ENCODE data around the gene RDH5. TPM values are rescaled to one million over a fixed set of nuclear protein-coding genes. Genes with fewer than 3 reads are reported as not detected.

The RDH5 gene
- total RNA-seq, 1 experiment from 2014 or later, result 5.8 TPM

DNA sequence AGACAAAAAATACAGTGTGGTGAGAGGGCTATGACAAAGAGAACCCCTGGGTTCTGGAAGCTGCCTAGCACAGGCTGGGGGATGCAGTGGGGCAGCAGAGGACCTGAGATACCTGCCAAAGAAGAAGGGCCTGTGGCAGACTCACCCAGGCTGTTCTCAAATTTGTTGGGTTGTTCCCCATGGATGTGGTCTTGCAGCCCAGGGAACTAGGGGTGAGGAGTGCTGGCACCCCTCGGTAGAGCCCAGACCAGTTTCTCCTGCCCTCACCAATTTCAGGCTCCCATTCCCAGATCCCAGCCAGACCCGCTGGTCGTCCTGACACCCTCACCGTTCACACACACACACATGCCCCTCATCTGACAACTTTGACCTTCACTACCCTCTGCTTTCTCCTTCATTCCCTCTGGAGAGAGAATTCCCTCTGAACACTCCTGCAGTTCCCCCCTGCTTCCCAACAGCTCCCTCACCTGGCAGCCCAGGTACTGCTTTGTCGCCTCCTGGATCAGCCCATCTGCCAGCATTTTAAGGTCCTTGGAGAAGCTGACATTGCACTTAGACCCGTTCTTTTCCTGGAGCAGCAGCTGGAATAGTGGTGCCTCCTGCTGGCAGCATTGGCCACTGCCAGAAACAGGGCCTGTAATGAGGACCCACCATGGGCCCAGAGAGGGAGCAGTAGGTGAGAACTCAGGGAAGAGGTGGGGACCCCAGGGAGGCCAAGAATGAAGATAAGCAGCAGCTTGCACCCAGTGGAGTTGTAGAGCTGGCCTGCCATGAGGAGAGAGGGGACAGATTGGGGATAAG is 16.8 kb downstream of the RDH5 start (continued):
- TF ChIP-seq, protein P1, sequence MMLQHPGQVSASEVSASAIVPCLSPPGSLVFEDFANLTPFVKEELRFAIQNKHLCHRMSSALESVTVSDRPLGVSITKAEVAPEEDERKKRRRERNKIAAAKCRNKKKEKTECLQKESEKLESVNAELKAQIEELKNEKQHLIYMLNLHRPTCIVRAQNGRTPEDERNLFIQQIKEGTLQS (CRISPR knock-in tag; conservative IDR thresholded peaks at IDR 0.05), result no peak
- TF ChIP-seq TEAD1 (CRISPR knock-in tag; IDR thresholded peaks at IDR 0.05) (no peak; the same call in 1 of the 2 replicates), ETV6 (CRISPR knock-in tag; IDR thresholded peaks at IDR 0.05) (0 out of 2 replicates have a peak, but pooled peaks have one; percentile 16), SP1 (CRISPR knock-in tag; conservative IDR thresholded peaks at IDR 0.05) (peak; percentile 59; the same call in 1 of the 2 replicates), ESRRA (CRISPR knock-in tag; IDR thresholded peaks at IDR 0.05; ENCODE audit: borderline replicate concordance) (peak; percentile 83; the same call in 1 of the 2 replicates)
- TF ChIP-seq, protein P2, sequence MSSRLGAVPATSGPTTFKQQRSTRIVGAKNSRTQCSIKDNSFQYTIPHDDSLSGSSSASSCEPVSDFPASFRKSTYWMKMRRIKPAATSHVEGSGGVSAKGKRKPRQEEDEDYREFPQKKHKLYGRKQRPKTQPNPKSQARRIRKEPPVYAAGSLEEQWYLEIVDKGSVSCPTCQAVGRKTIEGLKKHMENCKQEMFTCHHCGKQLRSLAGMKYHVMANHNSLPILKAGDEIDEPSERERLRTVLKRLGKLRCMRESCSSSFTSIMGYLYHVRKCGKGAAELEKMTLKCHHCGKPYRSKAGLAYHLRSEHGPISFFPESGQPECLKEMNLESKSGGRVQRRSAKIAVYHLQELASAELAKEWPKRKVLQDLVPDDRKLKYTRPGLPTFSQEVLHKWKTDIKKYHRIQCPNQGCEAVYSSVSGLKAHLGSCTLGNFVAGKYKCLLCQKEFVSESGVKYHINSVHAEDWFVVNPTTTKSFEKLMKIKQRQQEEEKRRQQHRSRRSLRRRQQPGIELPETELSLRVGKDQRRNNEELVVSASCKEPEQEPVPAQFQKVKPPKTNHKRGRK (CRISPR knock-in tag; IDR thresholded peaks at IDR 0.05; ENCODE audit: borderline replicate concordance), result no peak
- TF ChIP-seq, protein P3, sequence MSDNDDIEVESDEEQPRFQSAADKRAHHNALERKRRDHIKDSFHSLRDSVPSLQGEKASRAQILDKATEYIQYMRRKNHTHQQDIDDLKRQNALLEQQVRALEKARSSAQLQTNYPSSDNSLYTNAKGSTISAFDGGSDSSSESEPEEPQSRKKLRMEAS (CRISPR knock-in tag; IDR thresholded peaks at IDR 0.05), result 0 out of 2 replicates have a peak, but pooled peaks have one; percentile 42

DNA sequence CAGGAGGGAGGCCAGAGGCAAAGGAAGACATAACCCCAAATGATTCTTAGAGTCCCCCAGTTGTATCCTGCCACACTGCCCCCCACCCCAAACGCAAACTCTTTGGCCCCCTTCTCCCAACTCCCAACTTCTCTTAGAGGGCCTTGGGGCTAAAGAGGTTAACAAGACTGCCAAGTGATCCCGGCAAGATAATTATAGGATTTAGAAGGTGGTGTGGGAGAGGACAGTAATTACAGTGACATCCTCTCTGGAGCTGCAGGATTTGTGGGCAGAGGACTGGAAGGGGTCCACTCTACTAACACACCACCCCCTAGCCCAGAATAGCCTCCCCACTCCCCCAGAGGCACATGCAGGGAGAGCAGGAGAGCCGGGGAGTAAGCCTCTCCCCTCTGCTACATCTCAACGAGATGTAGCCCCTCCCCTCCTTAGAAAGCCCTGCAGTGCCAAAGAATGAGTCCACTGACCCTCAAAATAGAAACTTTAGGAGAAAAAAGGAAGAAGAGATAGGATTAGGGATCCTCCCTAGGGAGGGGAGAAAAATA is 17.5 kb downstream of the RDH5 start:
- ATAC-seq (peak; percentile 13), DNase-seq (ENCODE audit: low spot score) (no peak)
- no peaks in the 10 kb centered on the region for H3K36me3 Mint-ChIP-seq
- peak overlapping the region; percentile 81 for H3K4me3 Mint-ChIP-seq
- CTCF ChIA-PET, result interaction anchor here (0.6 to 3.8 kb wide), 69 partner anchors 8 to 390 kb away, joined by 3 to 160 read pairs (median 5); partner anchors contain the start of genes BLOC1S1, CD63, DGKA and DNAJC14
- H3K4me1 Mint-ChIP-seq, result peaks cover 31% of the 10 kb centered on the region
- POLR2A ChIA-PET, result interaction anchor here (0.9 to 2.7 kb wide), 6 partner anchors 9 to 92 kb away, joined by 3 to 16 read pairs (median 6); partner anchors contain the start of genes CD63, DNAJC14, ORMDL2 and SARNP
- H3K27ac Mint-ChIP-seq, result peak overlapping the region; percentile 86
- H3K9me3 Mint-ChIP-seq, result no peaks in the 10 kb centered on the region
- H3K27me3 Mint-ChIP-seq (ENCODE audit: low read depth), result peaks cover 2% of the 10 kb centered on the region; the same call in 1 of the 2 replicates
- TF ChIP-seq, protein P4, sequence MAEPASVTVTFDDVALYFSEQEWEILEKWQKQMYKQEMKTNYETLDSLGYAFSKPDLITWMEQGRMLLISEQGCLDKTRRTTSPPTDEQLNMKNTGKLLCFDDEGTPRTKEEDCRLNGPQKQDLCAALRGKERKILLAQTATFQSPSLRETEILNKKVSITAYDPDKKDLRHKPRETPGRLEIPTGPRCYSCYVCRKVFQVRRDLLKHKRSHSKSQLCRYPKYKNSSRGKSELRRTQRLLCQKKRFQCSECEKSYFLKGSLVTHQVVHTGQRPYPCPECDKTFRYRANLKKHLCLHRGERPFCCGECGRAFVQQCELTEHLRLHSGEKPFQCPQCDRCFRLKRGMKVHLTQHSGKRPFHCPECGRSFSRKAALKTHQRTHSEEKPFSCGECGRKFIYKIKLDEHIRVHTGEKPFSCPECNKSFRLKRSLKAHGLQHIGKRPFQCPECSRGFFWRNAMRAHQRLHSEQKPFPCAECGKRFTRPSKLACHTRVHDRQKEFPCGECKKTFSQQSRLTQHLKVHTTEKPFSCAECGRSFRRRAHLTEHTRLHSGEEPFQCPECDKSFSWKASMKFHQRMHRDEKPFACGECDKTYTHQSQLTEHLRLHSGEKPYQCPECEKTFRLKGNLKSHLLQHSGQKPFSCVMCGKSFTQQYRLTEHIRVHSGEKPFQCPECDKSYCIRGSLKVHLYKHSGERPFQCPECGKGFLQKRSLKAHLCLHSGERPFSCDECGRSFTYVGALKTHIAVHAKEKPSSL (CRISPR knock-in tag; conservative IDR thresholded peaks at IDR 0.05), result no peak
- TF ChIP-seq, protein P5, sequence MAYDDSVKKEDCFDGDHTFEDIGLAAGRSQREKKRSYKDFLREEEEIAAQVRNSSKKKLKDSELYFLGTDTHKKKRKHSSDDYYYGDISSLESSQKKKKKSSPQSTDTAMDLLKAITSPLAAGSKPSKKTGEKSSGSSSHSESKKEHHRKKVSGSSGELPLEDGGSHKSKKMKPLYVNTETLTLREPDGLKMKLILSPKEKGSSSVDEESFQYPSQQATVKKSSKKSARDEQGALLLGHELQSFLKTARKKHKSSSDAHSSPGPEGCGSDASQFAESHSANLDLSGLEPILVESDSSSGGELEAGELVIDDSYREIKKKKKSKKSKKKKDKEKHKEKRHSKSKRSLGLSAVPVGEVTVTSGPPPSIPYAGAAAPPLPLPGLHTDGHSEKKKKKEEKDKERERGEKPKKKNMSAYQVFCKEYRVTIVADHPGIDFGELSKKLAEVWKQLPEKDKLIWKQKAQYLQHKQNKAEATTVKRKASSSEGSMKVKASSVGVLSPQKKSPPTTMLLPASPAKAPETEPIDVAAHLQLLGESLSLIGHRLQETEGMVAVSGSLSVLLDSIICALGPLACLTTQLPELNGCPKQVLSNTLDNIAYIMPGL (CRISPR knock-in tag; IDR thresholded peaks at IDR 0.05), result no peak
- TF ChIP-seq ZNF138 (CRISPR knock-in tag; conservative IDR thresholded peaks at IDR 0.05), result no peak
- TF ChIP-seq, protein P6, sequence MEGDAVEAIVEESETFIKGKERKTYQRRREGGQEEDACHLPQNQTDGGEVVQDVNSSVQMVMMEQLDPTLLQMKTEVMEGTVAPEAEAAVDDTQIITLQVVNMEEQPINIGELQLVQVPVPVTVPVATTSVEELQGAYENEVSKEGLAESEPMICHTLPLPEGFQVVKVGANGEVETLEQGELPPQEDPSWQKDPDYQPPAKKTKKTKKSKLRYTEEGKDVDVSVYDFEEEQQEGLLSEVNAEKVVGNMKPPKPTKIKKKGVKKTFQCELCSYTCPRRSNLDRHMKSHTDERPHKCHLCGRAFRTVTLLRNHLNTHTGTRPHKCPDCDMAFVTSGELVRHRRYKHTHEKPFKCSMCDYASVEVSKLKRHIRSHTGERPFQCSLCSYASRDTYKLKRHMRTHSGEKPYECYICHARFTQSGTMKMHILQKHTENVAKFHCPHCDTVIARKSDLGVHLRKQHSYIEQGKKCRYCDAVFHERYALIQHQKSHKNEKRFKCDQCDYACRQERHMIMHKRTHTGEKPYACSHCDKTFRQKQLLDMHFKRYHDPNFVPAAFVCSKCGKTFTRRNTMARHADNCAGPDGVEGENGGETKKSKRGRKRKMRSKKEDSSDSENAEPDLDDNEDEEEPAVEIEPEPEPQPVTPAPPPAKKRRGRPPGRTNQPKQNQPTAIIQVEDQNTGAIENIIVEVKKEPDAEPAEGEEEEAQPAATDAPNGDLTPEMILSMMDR (IDR thresholded peaks at IDR 0.05), result no peak
- TF ChIP-seq, protein P7, sequence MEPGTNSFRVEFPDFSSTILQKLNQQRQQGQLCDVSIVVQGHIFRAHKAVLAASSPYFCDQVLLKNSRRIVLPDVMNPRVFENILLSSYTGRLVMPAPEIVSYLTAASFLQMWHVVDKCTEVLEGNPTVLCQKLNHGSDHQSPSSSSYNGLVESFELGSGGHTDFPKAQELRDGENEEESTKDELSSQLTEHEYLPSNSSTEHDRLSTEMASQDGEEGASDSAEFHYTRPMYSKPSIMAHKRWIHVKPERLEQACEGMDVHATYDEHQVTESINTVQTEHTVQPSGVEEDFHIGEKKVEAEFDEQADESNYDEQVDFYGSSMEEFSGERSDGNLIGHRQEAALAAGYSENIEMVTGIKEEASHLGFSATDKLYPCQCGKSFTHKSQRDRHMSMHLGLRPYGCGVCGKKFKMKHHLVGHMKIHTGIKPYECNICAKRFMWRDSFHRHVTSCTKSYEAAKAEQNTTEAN (CRISPR knock-in tag; IDR thresholded peaks at IDR 0.05), result no peak
- no peak for TF ChIP-seq NFATC4 (CRISPR knock-in tag; IDR thresholded peaks at IDR 0.05)
- TF ChIP-seq EMX1 (CRISPR knock-in tag; IDR thresholded peaks at IDR 0.05), result no peak
- no peak for TF ChIP-seq NR1H2 (CRISPR knock-in tag; IDR thresholded peaks at IDR 0.05)
- TF ChIP-seq ATF1 (CRISPR knock-in tag; IDR thresholded peaks at IDR 0.05), result no peak
- TF ChIP-seq PRRX2 (CRISPR knock-in tag; IDR thresholded peaks at IDR 0.05), result no peak
- TF ChIP-seq TEAD4 (CRISPR knock-in tag; IDR thresholded peaks at IDR 0.05), result no peak
- no peak for TF ChIP-seq OVOL2 (CRISPR knock-in tag; IDR thresholded peaks at IDR 0.05; ENCODE audit: borderline replicate concordance)
- TF ChIP-seq, protein P8, sequence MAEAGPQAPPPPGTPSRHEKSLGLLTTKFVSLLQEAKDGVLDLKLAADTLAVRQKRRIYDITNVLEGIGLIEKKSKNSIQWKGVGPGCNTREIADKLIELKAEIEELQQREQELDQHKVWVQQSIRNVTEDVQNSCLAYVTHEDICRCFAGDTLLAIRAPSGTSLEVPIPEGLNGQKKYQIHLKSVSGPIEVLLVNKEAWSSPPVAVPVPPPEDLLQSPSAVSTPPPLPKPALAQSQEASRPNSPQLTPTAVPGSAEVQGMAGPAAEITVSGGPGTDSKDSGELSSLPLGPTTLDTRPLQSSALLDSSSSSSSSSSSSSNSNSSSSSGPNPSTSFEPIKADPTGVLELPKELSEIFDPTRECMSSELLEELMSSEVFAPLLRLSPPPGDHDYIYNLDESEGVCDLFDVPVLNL (CRISPR knock-in tag; IDR thresholded peaks at IDR 0.05; ENCODE audit: borderline replicate concordance, low read depth), result no peak
- no peak for TF ChIP-seq ETV6 (CRISPR knock-in tag; IDR thresholded peaks at IDR 0.05)
- TF ChIP-seq, protein P9, sequence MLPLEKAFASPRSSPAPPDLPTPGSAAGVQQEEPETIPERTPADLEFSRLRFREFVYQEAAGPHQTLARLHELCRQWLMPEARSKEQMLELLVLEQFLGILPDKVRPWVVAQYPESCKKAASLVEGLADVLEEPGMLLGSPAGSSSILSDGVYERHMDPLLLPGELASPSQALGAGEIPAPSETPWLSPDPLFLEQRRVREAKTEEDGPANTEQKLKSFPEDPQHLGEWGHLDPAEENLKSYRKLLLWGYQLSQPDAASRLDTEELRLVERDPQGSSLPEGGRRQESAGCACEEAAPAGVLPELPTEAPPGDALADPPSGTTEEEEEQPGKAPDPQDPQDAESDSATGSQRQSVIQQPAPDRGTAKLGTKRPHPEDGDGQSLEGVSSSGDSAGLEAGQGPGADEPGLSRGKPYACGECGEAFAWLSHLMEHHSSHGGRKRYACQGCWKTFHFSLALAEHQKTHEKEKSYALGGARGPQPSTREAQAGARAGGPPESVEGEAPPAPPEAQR (CRISPR knock-in tag; IDR thresholded peaks at IDR 0.05), result no peak
- no peak for TF ChIP-seq MXD4 (CRISPR knock-in tag; IDR thresholded peaks at IDR 0.05; ENCODE audit: borderline replicate concordance)

Data from WTC11 (cell line).